Neural cell (in vitro differentiated cells): Measurements from ENCODE around the gene NR2C2. TPM values are rescaled to one million over a fixed set of nuclear protein-coding genes. Genes with fewer than 3 reads are reported as not detected.

Experiments used
- H2AFZ ChIP-seq: fragments of 200-600, 300-800 bp; sonication (generic), shearing (Covaris generic); 2 replicates; pipeline ENCODE4 v1.6.0; 2014; ENCODE audit warnings: low read depth, mild to moderate bottlenecking, antibody characterized with exemption, low read length, moderate library complexity
- H3F3A ChIP-seq: fragments of 200-600 bp; shearing (Covaris generic); 2 replicates; pipeline ENCODE4 v1.6.1; 2016; ENCODE audit warnings: mild to moderate bottlenecking, moderate library complexity, mixed read lengths, antibody characterized with exemption, low read length; ENCODE audit not compliant: insufficient read depth, poor library complexity, severe bottlenecking
- H3K27ac ChIP-seq: fragments of 200-600, 300-800 bp; sonication (generic), shearing (Covaris generic); 2 replicates; pipeline ENCODE4 v1.5.1; 2014; ENCODE audit warnings: mild to moderate bottlenecking, low read length, moderate library complexity
- H3K27me3 ChIP-seq: fragments of 300-800, 200-600 bp; sonication (generic), shearing (Covaris generic); 2 replicates; pipeline ENCODE4 v1.6.0; 2014; ENCODE audit warnings: mild to moderate bottlenecking, low read depth, low read length, moderate library complexity; ENCODE audit not compliant: insufficient read depth
- H3K36me3 ChIP-seq: fragments of 300-800, 200-600 bp; sonication (generic), shearing (Covaris generic); 2 replicates; pipeline ENCODE4 v1.5.1; 2014; ENCODE audit warnings: mild to moderate bottlenecking, antibody characterized with exemption, low read length, moderate library complexity; ENCODE audit not compliant: insufficient read depth
- H3K4me2 ChIP-seq: fragments of 300-800, 200-600 bp; sonication (generic), shearing (Covaris generic); 2 replicates; pipeline ENCODE4 v1.6.0; 2014; ENCODE audit warnings: mild to moderate bottlenecking, low read length
- H3K4me3 ChIP-seq: fragments of 300-800, 200-600 bp; sonication (generic), shearing (Covaris generic); 2 replicates; pipeline ENCODE4 v1.5.1; 2014; ENCODE audit warnings: mild to moderate bottlenecking, low read length, moderate library complexity
- H3K79me2 ChIP-seq: fragments of 200-600 bp; shearing (Covaris generic); replicated peaks from 2 replicates; pipeline ENCODE4 v1.6.0; 2014; ENCODE audit warnings: mild to moderate bottlenecking, low read length, moderate library complexity; ENCODE audit not compliant: insufficient read depth
- H3K9ac ChIP-seq: fragments of 300-800, 200-600 bp; sonication (generic), shearing (Covaris generic); 2 replicates; pipeline ENCODE4 v1.6.1; 2016; ENCODE audit warnings: mild to moderate bottlenecking, low read length, mixed read lengths
- H3K9me2 ChIP-seq: fragments of 200-600 bp; shearing (Covaris generic); 2 replicates; pipeline ENCODE4 v1.6.1; 2016; ENCODE audit warnings: mild to moderate bottlenecking, low read length, mixed read lengths; ENCODE audit not compliant: insufficient read depth
- H3K9me3 ChIP-seq: fragments of 200-600, 300-800 bp; sonication (generic), shearing (Covaris generic); 2 replicates; pipeline ENCODE4 v1.6.1; 2016; ENCODE audit warnings: mild to moderate bottlenecking, mixed run types, low read length, moderate library complexity, mixed read lengths
- H4K20me1 ChIP-seq: fragments of 200-600 bp; shearing (Covaris generic); 2 replicates; pipeline ENCODE4 v1.6.1; 2016; ENCODE audit warnings: mild to moderate bottlenecking, mixed run types; ENCODE audit not compliant: insufficient read depth
- CTCF ChIP-seq: fragments of 450-650 bp; IDR thresholded peaks from 2 replicates; pipeline ENCODE4 v1.5.1; 2014; ENCODE audit warnings: antibody characterized with exemption, mild to moderate bottlenecking, moderate library complexity; ENCODE audit not compliant: poor library complexity, severe bottlenecking
- EP300 ChIP-seq: fragments of 450-650 bp; conservative IDR thresholded peaks from 2 replicates; pipeline ENCODE4 v1.6.1; 2014; ENCODE audit warnings: antibody characterized with exemption, mild to moderate bottlenecking, moderate library complexity; ENCODE audit not compliant: poor library complexity, severe bottlenecking
- EZH2 ChIP-seq: fragments of 200-600, 300-800 bp; shearing (Covaris generic), sonication (generic); IDR thresholded peaks from 2 replicates; pipeline ENCODE4 v1.6.1; 2014; ENCODE audit warnings: antibody characterized with exemption, low read length, borderline replicate concordance, mild to moderate bottlenecking; ENCODE audit not compliant: insufficient read depth, poor library complexity, severe bottlenecking
- POLR2AphosphoS5 ChIP-seq: IDR thresholded peaks from 2 replicates; pipeline ENCODE4 v1.6.1; 2012
- RAD21 ChIP-seq: fragments of 450-650 bp; conservative IDR thresholded peaks from 2 replicates; pipeline ENCODE4 v1.6.1; 2014; ENCODE audit warnings: antibody characterized with exemption, mild to moderate bottlenecking, moderate library complexity
- REST ChIP-seq: IDR thresholded peaks from 2 replicates; pipeline ENCODE4 v1.6.1; 2012; ENCODE audit warnings: borderline replicate concordance
- SMC3 ChIP-seq: fragments of 450-650 bp; conservative IDR thresholded peaks from 2 replicates; pipeline ENCODE4 v1.6.1; 2014; ENCODE audit warnings: antibody characterized with exemption, mild to moderate bottlenecking, moderate library complexity; ENCODE audit not compliant: poor library complexity
- TAF1 ChIP-seq: IDR thresholded peaks from 2 replicates; pipeline ENCODE4 v1.6.1; 2012; ENCODE audit warnings: low read depth
- polyA plus RNA-seq: library from polyadenylated mRNA; depleted of rRNA; stranded (reverse); fragments of >200 nt; gene quantifications from 2 replicates; pipeline ENCODE4 v1.2.3, GENCODE V29; 2014

Gene NR2C2
- polyA plus RNA-seq, 1 donor from 2014 or later, result 37.5 TPM

- Histone ChIP-seq H3K36me3 (peaks cover 4% of the 10 kb centered on the region), H3K79me2 (peaks cover 42% of the 10 kb centered on the region), H3K4me2 (no peak overlapping the region), H3K9me2 (no peaks in the 10 kb centered on the region), H3K4me3 (no peak overlapping the region), H3K27me3 (no peaks in the 10 kb centered on the region), H3K27ac (no peak overlapping the region), H2AFZ (no peak overlapping the region), H3F3A (no peaks in the 10 kb centered on the region), H3K9ac (no peak overlapping the region), H4K20me1 (peaks cover 6% of the 10 kb centered on the region), H3K9me3 (no peaks in the 10 kb centered on the region)
- no peak for TF ChIP-seq RAD21
- no peak for TF ChIP-seq TAF1
- TF ChIP-seq SMC3, result no peak
- no peak for TF ChIP-seq EP300
- no peak for TF ChIP-seq EZH2
- TF ChIP-seq POLR2AphosphoS5, result no peak
Measured at GRCh38 chr3:14941871-14942270, 5.5 kb upstream of the NR2C2 start.

GRCh38 chr3:14943042-14943441, 4.3 kb upstream of the NR2C2 start:
- Histone ChIP-seq H3K4me3 (no peak overlapping the region), H3K79me2 (peaks cover 44% of the 10 kb centered on the region), H3K27ac (no peak overlapping the region), H4K20me1 (peaks cover 6% of the 10 kb centered on the region), H3K36me3 (peaks cover 4% of the 10 kb centered on the region), H3K9me3 (no peaks in the 10 kb centered on the region), H3K9me2 (no peaks in the 10 kb centered on the region), H3K27me3 (no peaks in the 10 kb centered on the region), H3K4me2 (no peak overlapping the region), H2AFZ (no peak overlapping the region), H3F3A (no peaks in the 10 kb centered on the region), H3K9ac (no peak overlapping the region)
- TF ChIP-seq CTCF (no peak), POLR2AphosphoS5 (no peak), REST (no peak), TAF1 (no peak)

- peak overlapping the region; percentile 95 for H3K4me2 ChIP-seq
- H3K4me3 ChIP-seq, result peak overlapping the region; percentile 96
- H3K27ac ChIP-seq, result peak overlapping the region; percentile 79
- H4K20me1 ChIP-seq, result peaks cover 6% of the 10 kb centered on the region
- no peaks in the 10 kb centered on the region for H3F3A ChIP-seq
- H2AFZ ChIP-seq, result no peak overlapping the region
- peaks cover 70% of the 10 kb centered on the region for H3K79me2 ChIP-seq
- H3K9me2 ChIP-seq, result no peaks in the 10 kb centered on the region
- H3K36me3 ChIP-seq, result peaks cover 4% of the 10 kb centered on the region
- H3K27me3 ChIP-seq, result no peaks in the 10 kb centered on the region
- H3K9ac ChIP-seq, result peak overlapping the region; percentile 96
- TF ChIP-seq POLR2AphosphoS5 (no peak), CTCF (no peak), REST (no peak)
- no peaks in the 10 kb centered on the region for H3K9me3 ChIP-seq
Measured at GRCh38 chr3:14946236-14946635, 1.1 kb upstream of the NR2C2 start.
